ENCODE results near the gene SMCO1.
A peak's percentile ranks its signal among the peaks of the same experiment; 100 is the strongest.

DNA sequence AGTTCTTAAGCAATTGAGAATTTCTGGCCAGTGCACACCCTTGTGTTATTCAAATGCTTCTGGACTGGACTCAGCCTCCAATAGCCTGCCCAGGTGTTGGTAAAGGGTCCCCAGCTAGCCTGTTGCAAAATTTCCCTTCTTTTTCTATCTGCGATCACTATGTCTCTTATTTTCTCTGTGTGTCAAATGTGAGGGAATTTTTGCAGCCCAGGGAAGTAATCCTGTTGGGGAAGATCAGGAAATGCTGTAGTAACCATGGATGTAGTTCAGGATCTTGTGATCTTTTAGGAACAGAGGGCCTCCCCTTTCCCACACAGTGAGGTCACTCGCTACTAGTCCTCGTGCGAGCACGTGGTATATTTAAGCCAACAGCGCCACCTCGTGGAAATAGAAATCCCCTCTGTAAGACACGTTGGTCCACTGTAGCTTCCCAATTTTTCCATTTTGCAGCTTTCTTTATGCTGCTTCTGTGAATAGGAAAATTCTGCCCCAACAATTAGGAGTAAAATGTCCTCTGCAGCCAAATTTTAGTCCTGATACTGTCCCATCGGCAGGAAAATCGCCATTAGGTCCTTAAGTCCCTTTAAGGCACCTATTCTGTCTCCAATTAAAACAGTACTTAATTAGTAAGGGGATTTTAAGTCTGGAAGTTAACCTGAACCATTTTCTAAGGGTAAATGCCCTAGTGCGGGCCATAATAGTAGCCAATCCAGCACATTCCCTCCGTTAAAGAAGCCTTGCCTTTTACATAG, 4.0 kb upstream of the SMCO1 start:
- no peak for TF ChIP-seq NFRKB (IDR thresholded peaks at IDR 0.05)
- TF ChIP-seq BHLHE40 (IDR thresholded peaks at IDR 0.05; ENCODE audit: borderline replicate concordance), result no peak
- no peak for TF ChIP-seq TARDBP (IDR thresholded peaks at IDR 0.05)
- TF ChIP-seq FOXK2 (IDR thresholded peaks at IDR 0.05), result no peak
- no peak for TF ChIP-seq SP1 (IDR thresholded peaks at IDR 0.05)
- no peak for TF ChIP-seq FOXM1 (IDR thresholded peaks at IDR 0.05; ENCODE audit: borderline replicate concordance)
- TF ChIP-seq HDGF (IDR thresholded peaks at IDR 0.05; ENCODE audit: borderline replicate concordance), result no peak
- TF ChIP-seq L3MBTL2 (conservative IDR thresholded peaks at IDR 0.05), result peak; percentile 61
